ENCODE results near the gene RPS16.
A peak's percentile ranks its signal among the peaks of the same experiment; 100 is the strongest.

The RPS16 gene

DNA sequence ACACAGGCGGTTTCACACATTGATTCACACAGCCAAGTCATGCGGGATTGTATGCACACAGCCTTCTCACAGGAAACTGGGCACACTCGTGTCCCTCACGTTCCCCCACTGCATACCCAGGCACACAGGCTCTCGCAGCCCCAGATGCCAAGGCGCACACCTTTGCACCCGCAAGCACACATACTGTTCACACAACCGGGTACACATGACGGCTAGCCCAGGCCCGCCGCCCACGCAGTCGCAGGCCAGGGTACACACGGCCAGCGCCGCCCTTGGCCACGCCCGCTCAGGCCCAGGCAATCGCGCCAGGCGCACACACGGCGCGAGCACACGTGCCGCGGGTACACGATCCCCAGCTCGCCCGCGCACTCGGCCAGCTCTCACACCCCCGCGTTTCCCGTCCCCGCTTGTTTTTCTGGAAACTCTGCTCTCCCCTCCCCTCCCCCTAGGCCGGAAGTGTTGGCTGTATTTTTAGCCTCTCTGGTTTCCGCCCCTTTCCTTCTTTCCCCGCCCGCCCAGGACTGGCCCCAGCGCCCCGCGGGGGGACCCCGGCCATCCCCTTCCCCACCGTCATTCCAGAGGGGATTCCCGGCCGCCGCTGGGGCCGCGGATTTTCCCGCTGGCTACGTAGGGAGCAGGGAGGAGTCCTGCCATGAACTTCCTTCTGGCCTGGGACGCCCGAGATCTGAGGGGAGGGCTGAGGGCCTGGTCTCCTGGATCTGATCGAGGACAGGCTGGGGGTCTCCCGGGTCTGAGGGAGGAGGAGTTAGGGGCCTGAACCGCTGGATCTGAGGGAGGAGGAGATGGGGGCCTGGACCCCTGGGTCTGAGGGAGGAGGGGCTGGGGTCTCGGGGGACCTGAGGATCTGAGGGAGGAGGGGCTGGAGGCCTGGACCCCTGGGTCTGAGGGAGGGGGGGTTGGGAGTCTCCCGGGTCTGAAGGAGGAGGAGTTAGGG lies 33.1 kb downstream of the RPS16 start:
- TF ChIP-seq, protein P1, sequence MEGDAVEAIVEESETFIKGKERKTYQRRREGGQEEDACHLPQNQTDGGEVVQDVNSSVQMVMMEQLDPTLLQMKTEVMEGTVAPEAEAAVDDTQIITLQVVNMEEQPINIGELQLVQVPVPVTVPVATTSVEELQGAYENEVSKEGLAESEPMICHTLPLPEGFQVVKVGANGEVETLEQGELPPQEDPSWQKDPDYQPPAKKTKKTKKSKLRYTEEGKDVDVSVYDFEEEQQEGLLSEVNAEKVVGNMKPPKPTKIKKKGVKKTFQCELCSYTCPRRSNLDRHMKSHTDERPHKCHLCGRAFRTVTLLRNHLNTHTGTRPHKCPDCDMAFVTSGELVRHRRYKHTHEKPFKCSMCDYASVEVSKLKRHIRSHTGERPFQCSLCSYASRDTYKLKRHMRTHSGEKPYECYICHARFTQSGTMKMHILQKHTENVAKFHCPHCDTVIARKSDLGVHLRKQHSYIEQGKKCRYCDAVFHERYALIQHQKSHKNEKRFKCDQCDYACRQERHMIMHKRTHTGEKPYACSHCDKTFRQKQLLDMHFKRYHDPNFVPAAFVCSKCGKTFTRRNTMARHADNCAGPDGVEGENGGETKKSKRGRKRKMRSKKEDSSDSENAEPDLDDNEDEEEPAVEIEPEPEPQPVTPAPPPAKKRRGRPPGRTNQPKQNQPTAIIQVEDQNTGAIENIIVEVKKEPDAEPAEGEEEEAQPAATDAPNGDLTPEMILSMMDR (conservative IDR thresholded peaks at IDR 0.05; ENCODE audit: low read depth, low read length) = no peak
- Histone ChIP-seq H3K9ac (peak overlapping the region; percentile 91), H3K4me1 (ENCODE audit: low read depth, poor library complexity, severe bottlenecking) (peaks cover 75% of the 10 kb centered on the region), H3K4me3 (IDR thresholded peaks at IDR 0.05; ENCODE audit: insufficient read depth, low read depth, low read length) (no peak overlapping the region), H3K4me2 (peak overlapping the region; percentile 98), H3K36me3 (ENCODE audit: insufficient read depth) (no peaks in the 10 kb centered on the region), H3K27ac (peak overlapping the region; percentile 95), H3K27me3 (ENCODE audit: insufficient read depth, low read depth) (no peaks in the 10 kb centered on the region), H2AFZ (ENCODE audit: low read depth) (peak overlapping the region; percentile 65), H3K79me2 (ENCODE audit: insufficient read depth, low read depth) (peaks cover 7% of the 10 kb centered on the region; the same call in 1 of the 2 replicates), H4K20me1 (ENCODE audit: insufficient read depth) (no peaks in the 10 kb centered on the region)

DNA sequence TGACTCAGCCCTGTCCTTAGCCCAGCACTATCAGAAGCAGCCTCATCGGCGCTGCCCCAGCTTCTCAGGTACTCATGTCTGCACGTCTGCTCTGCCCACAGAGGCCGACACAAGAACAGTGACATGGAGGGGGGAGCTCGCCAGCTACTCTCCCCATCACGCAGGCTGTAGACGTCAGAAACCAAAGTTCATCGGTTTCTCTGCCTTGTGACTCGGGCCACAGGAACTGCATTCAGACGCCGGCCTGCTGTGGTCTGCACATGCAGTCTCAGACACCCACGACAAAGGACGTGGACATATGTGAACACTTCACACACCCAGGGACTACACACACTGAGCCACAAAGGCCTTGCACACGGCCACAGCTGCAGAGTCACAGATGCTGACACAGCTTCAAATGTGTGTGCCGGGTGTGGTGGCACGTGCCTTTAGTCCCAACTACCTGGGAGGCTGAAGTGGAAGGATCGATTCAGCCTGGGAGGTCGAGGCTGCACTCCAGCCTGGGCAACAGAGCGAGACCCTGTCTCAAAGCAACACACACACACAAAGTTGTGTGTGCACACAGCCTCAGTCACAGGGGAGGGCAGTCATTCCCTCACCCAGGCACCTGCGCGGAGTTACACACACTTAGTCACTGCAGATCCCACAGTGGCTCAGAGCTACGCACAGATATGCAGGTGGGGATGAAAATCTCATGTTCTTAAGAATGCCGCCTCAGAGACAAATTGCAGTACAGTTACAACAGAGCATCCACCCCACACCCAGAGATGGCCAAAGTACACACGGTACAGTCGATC lies 34.0 kb downstream of the RPS16 start:
- H3K4me3 ChIP-seq (IDR thresholded peaks at IDR 0.05; ENCODE audit: insufficient read depth, low read depth, low read length) = no peak overlapping the region
- TF ChIP-seq, protein P1 (conservative IDR thresholded peaks at IDR 0.05; ENCODE audit: low read depth, low read length) = no peak
- H3K4me2 ChIP-seq = peak overlapping the region; percentile 98
- no peaks in the 10 kb centered on the region for H3K27me3 ChIP-seq (ENCODE audit: insufficient read depth, low read depth)
- H3K79me2 ChIP-seq (ENCODE audit: insufficient read depth, low read depth) = no peaks in the 10 kb centered on the region
- peaks cover 84% of the 10 kb centered on the region for H3K4me1 ChIP-seq (ENCODE audit: low read depth, poor library complexity, severe bottlenecking)
- H3K27ac ChIP-seq = peak overlapping the region; percentile 95
- H3K36me3 ChIP-seq (ENCODE audit: insufficient read depth) = no peaks in the 10 kb centered on the region
- peak overlapping the region; percentile 65 for H2AFZ ChIP-seq (ENCODE audit: low read depth)
- H4K20me1 ChIP-seq (ENCODE audit: insufficient read depth) = no peaks in the 10 kb centered on the region
- peak overlapping the region; percentile 91; the same call in 1 of the 2 replicates for H3K9ac ChIP-seq

DNA sequence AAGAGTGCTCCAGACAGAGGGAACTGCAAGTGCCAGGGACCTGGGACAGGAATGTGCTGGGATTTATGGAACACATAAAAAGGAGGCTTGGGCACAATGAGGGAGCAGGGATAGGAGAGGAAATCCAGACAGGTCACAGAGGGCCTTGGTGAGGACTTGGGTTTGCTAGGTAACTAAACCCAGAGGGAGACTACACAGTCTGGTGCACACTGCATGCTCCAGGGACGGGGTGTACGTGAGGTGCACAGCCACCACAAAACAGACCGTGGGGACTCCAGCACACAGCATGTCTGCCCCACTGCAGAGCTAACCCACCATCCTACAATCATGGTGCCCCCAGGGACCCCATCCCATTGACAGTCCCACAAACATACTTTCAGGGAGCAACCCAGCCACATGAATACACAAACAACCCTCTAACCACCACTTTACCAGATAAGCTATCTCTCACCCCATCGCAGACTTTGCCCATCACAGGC lies 34.6 kb downstream of the RPS16 start:
- Histone ChIP-seq H2AFZ (ENCODE audit: low read depth) (no peak overlapping the region; the same call in 1 of the 2 replicates), H3K36me3 (ENCODE audit: insufficient read depth) (no peaks in the 10 kb centered on the region), H3K27me3 (ENCODE audit: insufficient read depth, low read depth) (no peaks in the 10 kb centered on the region), H3K79me2 (ENCODE audit: insufficient read depth, low read depth) (no peaks in the 10 kb centered on the region), H3K4me1 (ENCODE audit: low read depth, poor library complexity, severe bottlenecking) (peaks cover 89% of the 10 kb centered on the region), H3K9ac (no peak overlapping the region; the same call in 1 of the 2 replicates), H4K20me1 (ENCODE audit: insufficient read depth) (no peaks in the 10 kb centered on the region), H3K27ac (peak overlapping the region; percentile 95), H3K4me3 (IDR thresholded peaks at IDR 0.05; ENCODE audit: insufficient read depth, low read depth, low read length) (no peak overlapping the region), H3K4me2 (no peak overlapping the region; the same call in 1 of the 2 replicates)
- TF ChIP-seq, protein P1 (conservative IDR thresholded peaks at IDR 0.05; ENCODE audit: low read depth, low read length) = no peak

DNA sequence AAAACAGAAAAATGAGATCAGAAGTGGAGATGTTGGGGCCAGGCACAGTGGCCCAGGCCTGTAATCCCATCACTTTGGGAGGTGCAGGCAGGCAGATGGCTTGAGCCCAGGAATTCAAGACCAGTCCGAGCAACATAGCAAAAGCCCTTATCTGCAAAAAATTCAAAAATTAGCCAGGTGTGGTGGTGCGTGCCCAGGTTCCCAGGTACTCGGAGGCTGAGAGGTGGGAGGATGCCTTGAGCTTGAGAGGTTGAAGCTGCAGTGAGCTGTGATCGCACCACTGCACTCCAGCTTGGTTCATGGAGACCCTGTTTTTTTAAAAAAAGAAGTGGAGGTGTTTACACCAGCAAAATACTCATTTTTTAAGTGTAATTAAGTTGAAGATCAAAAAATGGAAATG lies 35.7 kb downstream of the RPS16 start:
- H3K27me3 ChIP-seq (ENCODE audit: insufficient read depth, low read depth) = no peaks in the 10 kb centered on the region
- H3K4me3 ChIP-seq (IDR thresholded peaks at IDR 0.05; ENCODE audit: insufficient read depth, low read depth, low read length) = no peak overlapping the region
- H3K36me3 ChIP-seq (ENCODE audit: insufficient read depth) = no peaks in the 10 kb centered on the region
- no peaks in the 10 kb centered on the region for H3K79me2 ChIP-seq (ENCODE audit: insufficient read depth, low read depth)
- no peak overlapping the region for H3K9ac ChIP-seq
- H3K27ac ChIP-seq = no peak overlapping the region
- H4K20me1 ChIP-seq (ENCODE audit: insufficient read depth) = no peaks in the 10 kb centered on the region
- TF ChIP-seq, protein P1 (conservative IDR thresholded peaks at IDR 0.05; ENCODE audit: low read depth, low read length) = no peak
- no peak overlapping the region for H3K4me2 ChIP-seq
- H2AFZ ChIP-seq (ENCODE audit: low read depth) = no peak overlapping the region
- H3K4me1 ChIP-seq (ENCODE audit: low read depth, poor library complexity, severe bottlenecking) = peaks cover 79% of the 10 kb centered on the region
